Activated CD4-positive, alpha-beta T cell treated with anti-CD3 and anti-CD28 coated beads, Interleukin-2, amount 10 ng/mL, durations not matched to agents 7 days and 5 days (primary cell): ENCODE results near the gene UVRAG. TPM values are rescaled to one million over a fixed set of nuclear protein-coding genes. Genes with fewer than 3 reads are reported as not detected.
"Not testable (repeated sequence)": the region's sequence is repeated elsewhere in the genome, so short reads cannot be mapped to it uniquely, and the experiment has no call there.

ENCODE experiments used
- CTCF ChIA-PET: fragments of 350-600 bp; sonication (Branson Sonifier 250); formaldehyde crosslinking; loops from one replicate; lab custom pipeline; 2021; ENCODE audit warnings: antibody characterized with exemption; lab: Charles Lee
- POLR2A ChIA-PET: fragments of 350-600 bp; sonication (Branson Sonifier 250); formaldehyde crosslinking; loops from one replicate; lab custom pipeline; 2021; ENCODE audit warnings: antibody characterized with exemption; lab: Charles Lee
- DNase-seq: peaks from one replicate; pipeline ENCODE4 v3.0.0-alpha.2; 2020
- H3K27ac Mint-ChIP-seq: one replicate; pipeline ENCODE4 v1.8.0; 2021; ENCODE audit warnings: mild to moderate bottlenecking, moderate library complexity, mixed read lengths
- H3K27me3 Mint-ChIP-seq: one replicate; pipeline ENCODE4 v1.8.0; 2021; ENCODE audit warnings: mixed read lengths
- H3K36me3 Mint-ChIP-seq: one replicate; pipeline ENCODE4 v1.8.0; 2021; ENCODE audit warnings: low read depth, mixed read lengths
- H3K4me1 Mint-ChIP-seq: one replicate; pipeline ENCODE4 v1.8.0; 2021; ENCODE audit warnings: mixed read lengths
- H3K4me3 Mint-ChIP-seq: one replicate; pipeline ENCODE4 v1.8.0; 2021; ENCODE audit warnings: mild to moderate bottlenecking, moderate library complexity, mixed read lengths
- H3K9me3 Mint-ChIP-seq: one replicate; pipeline ENCODE4 v1.8.0; 2021; ENCODE audit warnings: mixed read lengths
- total RNA-seq, 2 experiments: library from RNA; stranded (reverse); gene quantifications; one replicate each; pipeline ENCODE4 v1.2.3, GENCODE V29; 2021

The UVRAG gene
- total RNA-seq, 2 experiments from 2014 or later: 16.8 to 17.0 TPM

- Mint-ChIP-seq H3K9me3 (no peaks in the 10 kb centered on the region), H3K27ac (no peak overlapping the region), H3K27me3 (no peaks in the 10 kb centered on the region)
These were observed 24.8 kb downstream of the UVRAG start for GRCh38 chr11:75839851-75840250.

DNA sequence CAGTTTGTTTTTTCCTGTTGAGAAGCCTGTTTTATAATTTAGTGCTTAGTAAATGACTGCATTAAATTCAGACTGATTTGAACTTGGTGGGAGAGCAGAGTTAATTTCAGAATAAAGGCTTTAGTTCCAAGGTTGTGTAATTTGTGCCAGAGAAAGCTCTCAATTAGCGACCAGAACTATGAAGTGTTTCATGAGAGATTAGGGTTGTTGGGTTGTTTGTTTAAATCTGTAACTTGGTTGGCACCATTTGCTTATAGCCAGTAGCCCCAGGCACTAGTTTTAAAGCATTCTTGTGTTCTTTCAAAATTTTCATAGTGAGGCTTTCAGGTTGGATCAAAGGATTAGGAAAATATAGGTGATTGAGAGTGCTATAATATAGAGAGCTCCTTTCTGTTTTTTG, 25.5 kb downstream of the UVRAG start:
- DNase-seq: no peak
- POLR2A ChIA-PET: no interaction called here
- Mint-ChIP-seq H3K27ac (no peak overlapping the region), H3K9me3 (no peaks in the 10 kb centered on the region), H3K4me3 (no peak overlapping the region), H3K36me3 (peaks cover 9% of the 10 kb centered on the region), H3K27me3 (no peaks in the 10 kb centered on the region), H3K4me1 (peaks cover 7% of the 10 kb centered on the region)
- CTCF ChIA-PET: interaction anchor here (1.0 kb wide), 1 partner anchor 312 kb away, joined by 3 read pairs; no protein-coding TSS in a partner anchor

More at GRCh38 chr11:75839851-75840250, 24.8 kb downstream of the UVRAG start:
- no peak overlapping the region for H3K4me3 Mint-ChIP-seq
- POLR2A ChIA-PET: no interaction called here
- H3K4me1 Mint-ChIP-seq: peaks cover 7% of the 10 kb centered on the region
- no peak for DNase-seq
- CTCF ChIA-PET: interaction anchor here (1.0 kb wide), 1 partner anchor 313 kb away, joined by 3 read pairs; no protein-coding TSS in a partner anchor
- peaks cover 9% of the 10 kb centered on the region for H3K36me3 Mint-ChIP-seq

DNA sequence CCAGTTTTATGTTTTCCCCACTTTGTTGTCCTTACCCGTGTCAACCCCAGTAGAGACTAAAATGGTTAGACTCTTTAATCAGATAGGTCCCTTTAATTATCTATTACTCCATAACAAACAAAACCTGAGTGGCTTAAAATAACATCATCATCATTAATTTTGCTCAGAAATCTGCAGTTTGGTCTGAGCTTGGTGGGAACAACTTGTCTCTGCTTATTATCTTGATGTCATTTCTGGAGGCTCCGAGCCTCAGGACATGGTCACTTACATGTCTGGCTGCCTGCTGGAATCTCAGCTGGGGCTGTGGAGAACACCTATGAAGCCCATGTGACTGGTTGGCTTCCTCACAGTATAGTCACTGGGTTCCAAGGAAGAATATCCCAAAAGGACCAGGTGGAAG, 26.7 kb downstream of the UVRAG start:
- Mint-ChIP-seq H3K4me1 (peaks cover 3% of the 10 kb centered on the region), H3K36me3 (peaks cover 9% of the 10 kb centered on the region), H3K4me3 (no peak overlapping the region), H3K27ac (no peak overlapping the region), H3K27me3 (no peaks in the 10 kb centered on the region), H3K9me3 (no peaks in the 10 kb centered on the region)
- DNase-seq: no peak
- ChIA-PET POLR2A (interaction anchor here (0.7 kb wide), 1 partner anchor 19 kb away, joined by 3 read pairs; no protein-coding TSS in a partner anchor), CTCF (no interaction called here)

DNA sequence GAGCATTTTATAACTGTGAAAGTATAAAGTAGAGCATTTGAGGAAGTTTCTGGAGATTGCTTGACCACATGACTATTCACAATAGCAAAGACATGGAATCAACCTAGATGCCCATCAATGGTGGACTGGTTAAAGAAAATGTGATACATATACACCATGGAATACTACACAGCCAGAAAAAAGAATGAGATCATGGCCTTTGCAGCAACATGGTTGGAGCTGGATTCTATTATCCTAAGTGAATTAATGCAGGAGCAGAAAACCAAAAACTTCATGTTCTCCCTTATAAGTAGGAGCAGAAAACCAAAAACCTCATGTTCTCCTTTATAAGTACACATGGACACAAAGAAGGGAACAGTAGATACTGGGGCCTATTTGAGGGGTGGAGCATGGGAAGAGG, 30.3 kb downstream of the UVRAG start:
- Mint-ChIP-seq H3K36me3 (peaks cover 4% of the 10 kb centered on the region), H3K4me1 (peaks cover 6% of the 10 kb centered on the region), H3K27ac (no peak overlapping the region), H3K9me3 (no peaks in the 10 kb centered on the region), H3K27me3 (no peaks in the 10 kb centered on the region), H3K4me3 (no peak overlapping the region)
- ChIA-PET POLR2A (no interaction called here), CTCF (interaction anchor here (1.0 kb wide), 1 partner anchor 18 kb away, joined by 3 read pairs; no protein-coding TSS in a partner anchor)
- DNase-seq: no peak

DNA sequence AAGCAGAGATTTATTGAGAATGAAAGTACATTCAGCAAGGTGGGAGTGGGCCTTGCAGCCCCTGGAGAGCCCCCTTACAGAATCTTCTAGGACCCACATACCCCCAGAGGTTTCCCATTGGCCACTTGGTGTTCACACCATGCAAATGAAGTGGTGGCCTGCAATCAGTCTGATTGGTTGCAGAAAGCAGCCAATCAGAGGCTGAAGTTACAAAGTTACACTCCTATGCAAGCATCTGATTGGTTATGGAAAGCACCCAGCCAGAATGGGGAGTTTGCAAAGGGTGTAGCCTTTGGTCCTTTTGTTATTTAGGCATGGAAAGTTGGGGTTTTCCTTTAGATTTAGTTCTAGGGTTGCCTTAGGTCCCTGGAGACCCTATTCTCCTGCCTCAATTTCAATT, 34.9 kb downstream of the UVRAG start:
- CTCF ChIA-PET: no interaction called here
- Mint-ChIP-seq H3K4me3 (no peak overlapping the region), H3K4me1 (peaks cover 13% of the 10 kb centered on the region), H3K9me3 (no peaks in the 10 kb centered on the region), H3K27ac (no peak overlapping the region), H3K36me3 (peaks cover 8% of the 10 kb centered on the region), H3K27me3 (no peaks in the 10 kb centered on the region)
- no peak for DNase-seq
- POLR2A ChIA-PET: no interaction called here

DNA sequence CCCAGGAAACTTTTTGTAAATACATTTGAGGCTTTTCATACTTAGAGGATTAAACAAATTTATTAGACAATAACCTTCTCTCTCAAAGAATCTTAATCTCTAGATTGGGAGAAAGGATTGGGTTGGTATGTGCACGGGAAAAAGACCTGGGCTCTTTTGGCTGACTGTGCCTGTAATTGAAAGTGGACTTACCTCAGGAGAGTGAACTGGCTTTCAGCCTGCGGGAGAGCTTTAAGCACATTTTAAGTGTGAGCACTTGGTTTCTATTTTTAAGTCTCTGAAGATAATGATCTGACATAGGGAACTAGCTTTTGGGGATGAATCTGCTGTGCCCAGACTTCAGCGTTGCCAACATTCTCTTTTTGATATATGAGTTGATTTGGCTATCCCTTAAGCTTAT, 35.8 kb downstream of the UVRAG start:
- Mint-ChIP-seq H3K27me3 (no peaks in the 10 kb centered on the region), H3K27ac (no peak overlapping the region), H3K4me3 (no peak overlapping the region), H3K9me3 (peaks cover 2% of the 10 kb centered on the region), H3K4me1 (peaks cover 13% of the 10 kb centered on the region), H3K36me3 (peaks cover 13% of the 10 kb centered on the region)
- DNase-seq: no peak
- ChIA-PET POLR2A (no interaction called here), CTCF (no interaction called here)

- Mint-ChIP-seq H3K27ac (no peak overlapping the region), H3K36me3 (peaks cover 16% of the 10 kb centered on the region)
- DNase-seq: no peak
These were observed 36.2 kb downstream of the UVRAG start for GRCh38 chr11:75851203-75851602.

DNA sequence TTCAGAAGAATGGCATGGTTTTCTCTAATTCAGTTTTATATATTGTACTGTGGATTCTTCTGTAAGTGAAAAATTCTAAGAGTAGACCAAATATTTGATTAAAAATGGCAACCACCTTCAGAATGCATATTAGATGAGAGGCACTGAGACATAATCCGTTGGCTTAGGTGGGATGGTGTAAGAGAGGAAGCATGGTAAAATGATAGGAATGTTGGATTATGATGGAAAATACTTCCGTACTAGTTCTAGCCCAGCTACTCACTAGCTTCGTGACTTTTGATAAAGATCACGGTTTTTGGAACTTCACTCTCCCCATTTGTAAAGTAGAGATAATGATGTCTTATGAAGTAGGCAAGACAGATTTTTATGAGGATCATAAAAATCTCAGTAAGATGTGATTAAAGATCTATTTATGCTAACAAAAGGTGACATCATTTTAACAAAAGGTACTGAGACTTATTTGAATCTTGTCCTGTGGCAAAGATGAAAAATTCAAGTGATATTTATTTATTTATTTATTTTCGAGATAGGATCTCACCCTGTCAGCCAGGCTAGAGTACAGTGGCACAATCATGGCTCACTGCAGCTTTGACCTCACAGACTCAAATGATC, 37.5 kb downstream of the UVRAG start:
- ChIA-PET POLR2A (no interaction called here), CTCF (no interaction called here)
- Mint-ChIP-seq H3K27me3 (no peaks in the 10 kb centered on the region), H3K36me3 (peaks cover 21% of the 10 kb centered on the region), H3K4me3 (no peak overlapping the region), H3K27ac (no peak overlapping the region), H3K4me1 (peaks cover 13% of the 10 kb centered on the region), H3K9me3 (peaks cover 2% of the 10 kb centered on the region)
- no peak for DNase-seq

More at GRCh38 chr11:75851203-75851602, 36.2 kb downstream of the UVRAG start:
- ChIA-PET POLR2A (no interaction called here), CTCF (no interaction called here)
- Mint-ChIP-seq H3K27me3 (no peaks in the 10 kb centered on the region), H3K4me3 (no peak overlapping the region), H3K9me3 (peaks cover 2% of the 10 kb centered on the region), H3K4me1 (peaks cover 13% of the 10 kb centered on the region)

DNA sequence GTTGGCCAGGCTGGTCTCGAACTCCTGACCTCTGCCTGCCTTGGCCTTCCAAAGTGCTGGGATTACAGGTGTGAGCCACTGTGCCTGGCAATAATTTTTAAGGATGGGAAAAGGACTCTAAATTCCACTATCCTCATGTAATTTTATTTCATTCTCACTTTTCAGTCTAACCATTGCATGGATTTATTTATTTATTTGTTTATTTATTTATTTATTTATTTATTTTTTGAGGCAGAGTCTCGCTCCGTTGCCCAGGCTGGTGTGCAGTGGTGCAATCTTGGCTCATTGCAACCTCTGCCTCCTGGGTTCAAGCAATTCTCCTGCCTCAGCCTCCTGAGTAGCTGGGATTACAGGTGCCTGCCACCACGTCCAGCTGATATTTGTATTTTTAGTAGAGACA, 38.6 kb downstream of the UVRAG start:
- POLR2A ChIA-PET, H3K27ac Mint-ChIP-seq, H3K4me3 Mint-ChIP-seq, CTCF ChIA-PET, H3K27me3 Mint-ChIP-seq, DNase-seq, H3K9me3 Mint-ChIP-seq: not testable (repeated sequence)
- Mint-ChIP-seq H3K4me1 (peaks cover 14% of the 10 kb centered on the region), H3K36me3 (peaks cover 21% of the 10 kb centered on the region)

- peaks cover 2% of the 10 kb centered on the region for H3K9me3 Mint-ChIP-seq
- DNase-seq: no peak
- peaks cover 14% of the 10 kb centered on the region for H3K4me1 Mint-ChIP-seq
- CTCF ChIA-PET: no interaction called here
- no peak overlapping the region for H3K27ac Mint-ChIP-seq
- H3K36me3 Mint-ChIP-seq: peaks cover 21% of the 10 kb centered on the region
- H3K4me3 Mint-ChIP-seq: no peak overlapping the region
- H3K27me3 Mint-ChIP-seq: no peaks in the 10 kb centered on the region
- POLR2A ChIA-PET: no interaction called here
These were observed 39.0 kb downstream of the UVRAG start for GRCh38 chr11:75853971-75854370.

DNA sequence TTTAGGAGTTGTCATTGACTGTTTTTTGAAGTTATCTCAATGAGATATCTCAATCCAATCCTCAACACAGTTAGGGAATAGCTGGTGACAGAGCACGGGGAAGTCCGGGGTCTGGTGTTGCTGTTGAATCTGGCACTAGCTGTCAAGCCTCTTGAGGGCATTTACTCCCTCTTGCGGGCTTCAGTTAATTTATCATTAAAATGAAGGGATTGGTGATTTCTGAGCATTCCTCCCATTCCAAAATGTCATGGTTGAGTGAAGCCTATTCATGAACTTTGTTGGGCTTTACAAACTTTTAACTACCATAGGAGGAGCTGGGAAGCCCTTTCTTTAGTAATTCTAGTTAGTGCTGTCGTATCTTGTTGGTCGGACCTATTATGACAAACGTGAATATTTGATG, 40.2 kb downstream of the UVRAG start:
- ChIA-PET POLR2A (no interaction called here), CTCF (no interaction called here)
- H3K4me3 Mint-ChIP-seq: no peak overlapping the region
- no peaks in the 10 kb centered on the region for H3K27me3 Mint-ChIP-seq
- H3K9me3 Mint-ChIP-seq: peaks cover 2% of the 10 kb centered on the region
- no peak for DNase-seq
- peaks cover 21% of the 10 kb centered on the region for H3K36me3 Mint-ChIP-seq
- no peak overlapping the region for H3K27ac Mint-ChIP-seq
- H3K4me1 Mint-ChIP-seq: peaks cover 12% of the 10 kb centered on the region

GRCh38 chr11:75856912-75857311, 41.9 kb downstream of the UVRAG start:
- DNase-seq: no peak
- CTCF ChIA-PET: interaction anchor here (0.6 kb wide), 1 partner anchor 242 kb away, joined by 4 read pairs; no protein-coding TSS in a partner anchor
- H3K36me3 Mint-ChIP-seq: peaks cover 24% of the 10 kb centered on the region
- peaks cover 2% of the 10 kb centered on the region for H3K9me3 Mint-ChIP-seq
- no peaks in the 10 kb centered on the region for H3K27me3 Mint-ChIP-seq
- H3K4me1 Mint-ChIP-seq: peaks cover 2% of the 10 kb centered on the region
- POLR2A ChIA-PET: no interaction called here
- no peak overlapping the region for H3K27ac Mint-ChIP-seq
- H3K4me3 Mint-ChIP-seq: no peak overlapping the region

DNA sequence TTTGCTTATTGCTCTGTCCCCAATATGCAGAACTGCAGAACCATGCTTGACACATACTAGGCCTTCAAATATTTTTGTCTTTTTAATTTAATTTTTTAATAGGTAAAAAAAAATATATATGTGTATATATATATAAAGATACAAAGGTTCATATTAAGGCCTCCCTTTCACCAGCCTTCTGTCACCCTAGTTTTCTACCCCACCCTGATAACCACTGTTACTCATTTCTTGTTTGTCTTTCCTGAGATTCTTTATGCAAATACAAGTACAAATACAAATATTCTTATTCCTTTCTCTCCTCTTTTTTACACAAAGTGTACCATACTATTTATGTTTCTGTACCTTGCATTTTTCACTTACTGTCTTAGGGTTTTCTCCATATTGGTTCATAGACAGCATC, 43.0 kb downstream of the UVRAG start:
- ChIA-PET POLR2A (no interaction called here), CTCF (no interaction called here)
- Mint-ChIP-seq H3K4me3 (no peak overlapping the region), H3K9me3 (peaks cover 2% of the 10 kb centered on the region), H3K36me3 (peaks cover 24% of the 10 kb centered on the region), H3K27me3 (no peaks in the 10 kb centered on the region), H3K4me1 (peaks cover 2% of the 10 kb centered on the region), H3K27ac (no peak overlapping the region)
- DNase-seq: no peak

DNA sequence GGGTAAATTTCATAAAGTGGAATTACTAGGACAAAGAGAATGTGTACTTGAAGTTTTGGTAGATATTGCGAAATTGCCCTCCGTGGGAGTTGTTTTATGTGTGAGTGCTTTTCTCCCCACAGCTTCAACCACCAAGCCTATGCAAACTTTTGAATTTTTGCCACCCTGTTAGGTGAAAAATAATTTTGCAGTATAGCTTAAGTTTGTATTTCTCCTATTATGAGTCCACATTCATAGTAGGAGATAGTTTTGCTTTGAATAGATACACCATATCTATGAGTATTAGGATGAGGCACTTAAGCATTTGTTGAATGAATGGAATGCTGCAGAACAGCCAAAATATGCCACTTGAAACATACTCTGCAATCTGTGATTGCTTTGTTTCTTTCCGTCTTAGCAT, 43.6 kb downstream of the UVRAG start:
- ChIA-PET CTCF (no interaction called here), POLR2A (no interaction called here)
- peaks cover 2% of the 10 kb centered on the region for H3K9me3 Mint-ChIP-seq
- no peak overlapping the region for H3K27ac Mint-ChIP-seq
- DNase-seq: no peak
- peaks cover 24% of the 10 kb centered on the region for H3K36me3 Mint-ChIP-seq
- peaks cover 2% of the 10 kb centered on the region for H3K4me1 Mint-ChIP-seq
- H3K4me3 Mint-ChIP-seq: no peak overlapping the region
- no peaks in the 10 kb centered on the region for H3K27me3 Mint-ChIP-seq
